OCI-LY1 (cell line): ENCODE measurements around the gene GRK2.

Experiments
- CTCF ChIP-seq: fragments of 200-600 bp; sonication (generic), shearing (Covaris generic); IDR thresholded peaks from 2 replicates; pipeline ENCODE4 v1.5.1; 2017; ENCODE audit warnings: mild to moderate bottlenecking, antibody characterized with exemption, low read length, moderate library complexity, mixed read lengths
- EZH2 ChIP-seq: fragments of 200-600 bp; sonication (generic), shearing (Covaris generic); IDR thresholded peaks from 2 replicates; pipeline ENCODE4 v1.8.0; 2017; ENCODE audit warnings: borderline replicate concordance, mixed run types, mild to moderate bottlenecking, antibody characterized with exemption, low read length, moderate library complexity, mixed read lengths

GRCh38 chr11:67260406-67260805 lies 5.9 kb upstream of the GRK2 start:
- no peak for TF ChIP-seq CTCF
- TF ChIP-seq EZH2: no peak
